ENCODE results near the gene MYO18B. TPM values are rescaled to one million over a fixed set of nuclear protein-coding genes. Genes with fewer than 3 reads are reported as not detected.
A peak's percentile ranks its signal among the peaks of the same experiment; 100 is the strongest.

Gene MYO18B
- total and polyA plus RNA-seq, 7 donors, result 79.3 to 434 (median 273) TPM

GRCh38 chr22:25829808-25830777 lies 88.1 kb downstream of the MYO18B start:
- Histone ChIP-seq H3K4me1 (peaks cover 15% of the 10 kb centered on the region), H3K9me3 (no peaks in the 10 kb centered on the region), H3K27me3 (ENCODE audit: insufficient read depth in 3 of 3, low read length in 2 of 3) (no peaks in the 10 kb centered on the region), H3K36me3 (ENCODE audit: insufficient read depth in 1 of 2, low read depth in 1 of 2) (peaks cover 6 to 100% of the 10 kb centered on the region in 2 donors), H3K4me3 (no peak overlapping the region), H3K27ac (no peak overlapping the region)
- whole genome bisulfite sequencing, 3 donors, result 75 to 85% (median 81%) methylated on average over 11 of the region's 11 CpGs
- ATAC-seq (peak in 3 of 4 donors; percentile 46 to 60 (median 47)), DNase-seq (peak in 1 of 2 donors; percentile 56)
- no peak for TF ChIP-seq CTCF (IDR thresholded peaks at IDR 0.05)
- intact Hi-C loops (cut with DNase I), result no loop called here

GRCh38 chr22:25833091-25833490 lies 91.1 kb downstream of the MYO18B start:
- intact Hi-C loops (cut with DNase I), result no loop called here
- Histone ChIP-seq H3K4me3 (no peak overlapping the region), H3K9me3 (no peaks in the 10 kb centered on the region), H3K4me1 (peaks cover 15% of the 10 kb centered on the region), H3K36me3 (ENCODE audit: insufficient read depth in 1 of 2, low read depth in 1 of 2) (peaks cover 0 to 97% of the 10 kb centered on the region in 2 donors), H3K27ac (peak overlapping the region; percentile 61), H3K27me3 (ENCODE audit: insufficient read depth in 3 of 3, low read length in 2 of 3) (no peaks in the 10 kb centered on the region)
- DNase-seq, result peak in 1 of 2 donors; percentile 20
- TF ChIP-seq CTCF (IDR thresholded peaks at IDR 0.05), result no peak
- WGBS, 3 donors, result 29 to 38% (median 35%) methylated on average over 5 of the region's 5 CpGs
- ATAC-seq, result peak; percentile 44 to 60 (median 54)

GRCh38 chr22:25833676-25834075 lies 91.7 kb downstream of the MYO18B start:
- peaks cover 0 to 97% of the 10 kb centered on the region in 2 donors for H3K36me3 ChIP-seq (ENCODE audit: insufficient read depth in 1 of 2, low read depth in 1 of 2)
- 32 to 45% (median 34%) methylated on average over 2 of the region's 2 CpGs for WGBS, 3 donors
- intact Hi-C loops (cut with DNase I), result no loop called here
- TF ChIP-seq CTCF (IDR thresholded peaks at IDR 0.05), result no peak
- DNase-seq (no peak), ATAC-seq (no peak)
- no peak overlapping the region for H3K4me3 ChIP-seq
- peaks cover 18% of the 10 kb centered on the region for H3K4me1 ChIP-seq
- peak overlapping the region; percentile 61 for H3K27ac ChIP-seq
- no peaks in the 10 kb centered on the region for H3K27me3 ChIP-seq (ENCODE audit: insufficient read depth in 3 of 3, low read length in 2 of 3)
- no peaks in the 10 kb centered on the region for H3K9me3 ChIP-seq

DNA sequence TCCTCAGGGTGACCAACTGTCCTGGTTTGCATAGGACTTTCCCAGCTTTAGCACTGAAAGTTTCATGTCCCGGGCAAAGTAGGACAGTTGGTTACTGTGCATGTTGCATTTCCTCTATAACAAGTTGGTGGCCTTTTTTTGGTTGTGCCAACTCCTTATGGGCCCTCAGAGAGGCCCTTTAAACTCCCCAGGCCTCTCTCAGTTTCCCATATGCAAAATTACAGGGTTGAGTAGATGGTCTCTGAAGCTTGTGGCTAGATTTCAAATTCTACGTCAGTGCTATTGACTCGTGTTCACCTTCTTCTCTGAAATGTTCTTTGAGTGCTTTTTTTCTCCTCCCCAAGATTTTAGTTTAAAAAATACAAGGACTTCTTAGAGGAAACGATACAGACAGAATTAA lies 92.5 kb downstream of the MYO18B start:
- no peaks in the 10 kb centered on the region for H3K9me3 ChIP-seq
- TF ChIP-seq CTCF (IDR thresholded peaks at IDR 0.05), result no peak
- no peaks in the 10 kb centered on the region for H3K27me3 ChIP-seq (ENCODE audit: insufficient read depth in 3 of 3, low read length in 2 of 3)
- peaks cover 18% of the 10 kb centered on the region for H3K4me1 ChIP-seq
- H3K27ac ChIP-seq, result no peak overlapping the region
- intact Hi-C loops (cut with DNase I), result no loop called here
- H3K4me3 ChIP-seq, result no peak overlapping the region
- H3K36me3 ChIP-seq (ENCODE audit: insufficient read depth in 1 of 2, low read depth in 1 of 2), result peaks cover 0 to 96% of the 10 kb centered on the region in 2 donors
- ATAC-seq (no peak), DNase-seq (no peak)
- WGBS, 3 donors, result 82 to 85% (median 83%) methylated on average over 4 of the region's 4 CpGs

Data from psoas muscle (tissue), 8 donors.